Effector memory CD4-positive, alpha-beta T cell (primary cell): ENCODE measurements around the gene DDRGK1.
A peak's percentile ranks its signal among the peaks of the same experiment; 100 is the strongest.
"Not testable (repeated sequence)": the region's sequence is repeated elsewhere in the genome, so short reads cannot be mapped to it uniquely, and the experiment has no call there.

ENCODE experiments used
- DNase-seq, 3 donors: peaks; one replicate each; pipeline ENCODE4 v3.0.0-alpha.2; 2020
- H3K27ac ChIP-seq: 2 replicates; pipeline ENCODE4 v1.7.0; 2013; ENCODE audit warnings: mild to moderate bottlenecking, low read length, moderate library complexity; ENCODE audit not compliant: insufficient read depth, poor library complexity, severe bottlenecking
- H3K27me3 ChIP-seq: replicated peaks from 2 replicates; pipeline ENCODE4 v1.7.0; 2013; ENCODE audit warnings: mild to moderate bottlenecking, low read length; ENCODE audit not compliant: insufficient read depth, control insufficient read depth, poor library complexity, severe bottlenecking
- H3K36me3 ChIP-seq: 2 replicates; pipeline ENCODE4 v1.7.0; 2013; ENCODE audit warnings: mild to moderate bottlenecking, low read length, moderate library complexity; ENCODE audit not compliant: control insufficient read depth, insufficient read depth
- H3K4me1 ChIP-seq: 2 replicates; pipeline ENCODE4 v1.7.0; 2013; ENCODE audit warnings: low read length, mild to moderate bottlenecking; ENCODE audit not compliant: control insufficient read depth, insufficient read depth, poor library complexity, severe bottlenecking
- H3K4me3 ChIP-seq: 2 replicates; pipeline ENCODE4 v1.7.0; 2013; ENCODE audit warnings: low read length, low read depth, mild to moderate bottlenecking; ENCODE audit not compliant: insufficient read depth, poor library complexity, severe bottlenecking
- H3K9me3 ChIP-seq: 2 replicates; pipeline ENCODE4 v1.7.0; 2013; ENCODE audit warnings: mild to moderate bottlenecking, low read length, moderate library complexity; ENCODE audit not compliant: control insufficient read depth

Gene DDRGK1

GRCh38 chr20:3156811-3157619 is 47.5 kb downstream of the DDRGK1 start:
- Histone ChIP-seq H3K36me3 (peaks cover 4% of the 10 kb centered on the region), H3K27me3 (no peaks in the 10 kb centered on the region), H3K4me3 (peak overlapping the region; percentile 27), H3K4me1 (peaks cover 30% of the 10 kb centered on the region), H3K27ac (peak overlapping the region; percentile 86), H3K9me3 (no peaks in the 10 kb centered on the region)
- no peak for DNase-seq

DNA sequence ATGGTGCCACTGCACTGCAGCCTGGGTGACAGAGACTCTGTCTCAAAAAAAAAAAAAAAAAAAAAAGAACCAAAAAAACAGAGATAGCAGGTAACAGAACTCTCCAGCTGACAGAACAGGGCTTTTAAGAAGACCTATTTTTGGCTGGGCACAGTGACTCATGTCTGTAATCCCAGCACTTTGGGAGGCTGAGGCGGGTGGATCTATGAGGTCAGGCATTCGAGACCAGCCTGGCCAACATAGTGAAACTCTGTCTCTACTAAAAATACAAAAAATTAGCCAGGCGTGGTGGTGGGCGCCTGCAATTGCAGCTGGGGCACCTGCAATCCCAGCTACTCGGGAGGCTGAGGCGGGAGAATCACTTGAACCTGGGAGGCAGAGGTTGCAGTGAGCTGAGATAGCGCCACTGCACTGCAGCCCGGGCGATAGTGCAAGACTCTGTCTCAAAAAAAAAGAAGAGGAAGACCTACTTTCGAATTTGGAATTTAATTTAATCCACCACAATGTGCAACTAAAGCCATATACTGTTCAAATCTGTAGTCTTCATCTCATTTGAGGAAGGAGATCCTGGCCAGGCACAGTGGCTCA is 52.3 kb downstream of the DDRGK1 start:
- H3K9me3 ChIP-seq, H3K27me3 ChIP-seq, DNase-seq, H3K4me3 ChIP-seq, H3K27ac ChIP-seq: not testable (repeated sequence)
- H3K4me1 ChIP-seq = peaks cover 13% of the 10 kb centered on the region
- H3K36me3 ChIP-seq = peaks cover 26% of the 10 kb centered on the region

DNA sequence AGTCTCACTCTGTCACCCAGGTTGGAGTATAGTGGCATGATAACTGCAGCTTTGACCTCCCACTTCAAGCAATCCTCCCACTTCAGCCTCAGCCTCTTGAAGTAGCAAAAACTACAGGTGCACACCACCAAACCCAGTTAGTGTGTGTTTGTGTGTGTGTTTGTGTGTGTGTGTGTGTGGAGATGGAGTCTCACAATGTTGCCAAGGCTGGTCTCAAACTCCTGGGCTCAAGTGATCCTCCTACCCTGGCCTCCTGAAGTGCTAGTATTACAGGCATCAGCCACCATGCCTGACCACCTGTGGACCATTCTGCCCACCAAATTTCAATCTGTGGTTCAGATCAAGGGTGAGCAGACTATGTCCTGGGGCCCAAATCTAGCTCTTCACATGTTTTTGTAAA is 53.6 kb downstream of the DDRGK1 start:
- peaks cover 6% of the 10 kb centered on the region for H3K4me1 ChIP-seq
- no peaks in the 10 kb centered on the region for H3K9me3 ChIP-seq
- H3K27me3 ChIP-seq = no peaks in the 10 kb centered on the region
- no peak overlapping the region for H3K27ac ChIP-seq
- no peak for DNase-seq
- no peak overlapping the region for H3K4me3 ChIP-seq
- H3K36me3 ChIP-seq = peaks cover 29% of the 10 kb centered on the region

GRCh38 chr20:3146732-3147341 is 57.6 kb downstream of the DDRGK1 start:
- H3K27ac ChIP-seq = no peak overlapping the region
- H3K4me1 ChIP-seq = no peaks in the 10 kb centered on the region
- H3K9me3 ChIP-seq = no peaks in the 10 kb centered on the region
- H3K27me3 ChIP-seq = no peaks in the 10 kb centered on the region
- H3K36me3 ChIP-seq = peaks cover 29% of the 10 kb centered on the region
- no peak for DNase-seq
- H3K4me3 ChIP-seq = no peak overlapping the region

GRCh38 chr20:3141757-3142156 is 62.7 kb downstream of the DDRGK1 start:
- DNase-seq = no peak
- Histone ChIP-seq H3K4me3 (no peak overlapping the region), H3K9me3 (no peaks in the 10 kb centered on the region), H3K27me3 (no peaks in the 10 kb centered on the region), H3K27ac (no peak overlapping the region), H3K4me1 (no peaks in the 10 kb centered on the region), H3K36me3 (peaks cover 2% of the 10 kb centered on the region)
